Tibial nerve (tissue), 4 donors: Measurements from ENCODE around the gene CUX1. TPM values are rescaled to one million over a fixed set of nuclear protein-coding genes. Genes with fewer than 3 reads are reported as not detected.

Experiments used
- DNase-seq, 2 donors: peaks; one replicate each; pipeline ENCODE4 v3.0.0-alpha.2; 2019; ENCODE audit warnings: low spot score in 2 of 2
- H3K27ac ChIP-seq, 4 donors: fragments of 200-600 bp; sonication (generic) in 3 of 4; one replicate each; pipeline ENCODE4 v1.5.1; 2017 to 2019; ENCODE audit warnings: mild to moderate bottlenecking in 1 of 4
- H3K27me3 ChIP-seq, 2 donors: fragments of 200-600 bp; sonication (generic) in 1 of 2; one replicate each; pipeline versions ENCODE4 v1.5.1 to v1.6.0; 2017 to 2019
- H3K36me3 ChIP-seq, 3 donors: fragments of 200-600 bp; sonication (generic); one replicate each; pipeline ENCODE4 v1.5.1; 2018 to 2019
- H3K4me1 ChIP-seq, 4 donors: fragments of 200-600 bp; sonication (generic) in 3 of 4; one replicate each; pipeline ENCODE4 v1.5.1; 2017 to 2019
- H3K4me3 ChIP-seq, 4 donors: fragments of 200-600 bp; sonication (generic) in 3 of 4; one replicate each; pipeline ENCODE4 v1.5.1; 2017 to 2019; ENCODE audit warnings: mild to moderate bottlenecking in 1 of 4, moderate library complexity in 1 of 4
- H3K9me3 ChIP-seq, 4 donors: fragments of 200-600 bp; sonication (generic) in 3 of 4; one replicate each; pipeline ENCODE4 v1.5.1; 2017 to 2019
- CTCF ChIP-seq, 5 experiments: fragments of 200-600 bp in 3 of 5; fragments of 450-650 bp in 2 of 5; sonication (generic) in 3 of 5; IDR thresholded peaks; one replicate each; pipeline ENCODE4 v1.5.1; 2016 to 2019; ENCODE audit warnings: antibody characterized with exemption in 5 of 5, mild to moderate bottlenecking in 3 of 5, moderate library complexity in 2 of 5
- EP300 ChIP-seq, 2 donors: sonication (generic); formaldehyde crosslinking; IDR thresholded peaks; one replicate each; pipeline ENCODE4 v1.6.1; 2017; ENCODE audit warnings: antibody characterized with exemption in 2 of 2, mild to moderate bottlenecking in 1 of 2
- POLR2A ChIP-seq, 2 donors: fragments of 450-650 bp; IDR thresholded peaks; one replicate each; pipeline ENCODE4 v1.6.1; 2017; ENCODE audit warnings: antibody characterized with exemption in 2 of 2, mild to moderate bottlenecking in 2 of 2, moderate library complexity in 2 of 2
- WGBS, 2 donors: methylation state at CpG; one replicate each; pipeline ENCODE4 v1.1.5; 2018; 5-methylcytosine and 5-hydroxymethylcytosine counted together
- total RNA-seq, 4 donors: library from RNA; depleted of rRNA; stranded (reverse); fragments of >200 nt; gene quantifications; one replicate each; pipeline ENCODE4 v1.1.0, GENCODE V29; 2016

CUX1 gene
- total RNA-seq, 4 donors from 2014 or later = 74.5 to 104 (median 84.3) TPM

DNA sequence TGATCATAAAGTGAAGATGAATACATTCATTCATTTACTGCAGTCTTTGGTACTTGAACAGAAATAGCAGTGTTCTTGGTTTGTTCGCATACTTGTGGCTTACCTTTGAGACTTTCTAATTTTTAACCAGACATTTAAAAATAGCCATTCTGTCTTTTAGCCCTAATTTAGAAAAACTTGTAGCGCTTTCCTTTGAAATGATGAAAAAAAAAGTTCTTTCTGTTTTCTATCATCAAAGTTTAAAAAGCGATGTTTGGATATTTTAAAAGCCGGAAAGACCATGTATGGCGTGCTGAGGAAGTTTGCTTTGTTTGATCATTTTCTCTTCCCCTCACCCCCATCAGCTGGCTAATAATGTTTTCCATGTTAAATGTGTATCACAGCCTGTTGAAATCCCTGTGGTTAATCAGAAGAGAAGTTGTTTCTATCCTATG, 116.3 kb downstream of the CUX1 start:
- no peaks in the 10 kb centered on the region for H3K36me3 ChIP-seq
- H3K27ac ChIP-seq = peak overlapping the region in 2 of 4 donors; percentile 1 to 77
- no peak for DNase-seq
- H3K9me3 ChIP-seq = no peaks in the 10 kb centered on the region
- TF ChIP-seq CTCF (IDR thresholded peaks at IDR 0.05) (no peak), EP300 (IDR thresholded peaks at IDR 0.05) (no peak), POLR2A (IDR thresholded peaks at IDR 0.05) (no peak)
- H3K4me3 ChIP-seq = no peak overlapping the region
- WGBS, 2 donors = 74 to 78% methylated on average over 5 of the region's 5 CpGs
- peaks cover 0 to 47% (median 8%) of the 10 kb centered on the region in 4 donors for H3K4me1 ChIP-seq
- H3K27me3 ChIP-seq = no peaks in the 10 kb centered on the region

DNA sequence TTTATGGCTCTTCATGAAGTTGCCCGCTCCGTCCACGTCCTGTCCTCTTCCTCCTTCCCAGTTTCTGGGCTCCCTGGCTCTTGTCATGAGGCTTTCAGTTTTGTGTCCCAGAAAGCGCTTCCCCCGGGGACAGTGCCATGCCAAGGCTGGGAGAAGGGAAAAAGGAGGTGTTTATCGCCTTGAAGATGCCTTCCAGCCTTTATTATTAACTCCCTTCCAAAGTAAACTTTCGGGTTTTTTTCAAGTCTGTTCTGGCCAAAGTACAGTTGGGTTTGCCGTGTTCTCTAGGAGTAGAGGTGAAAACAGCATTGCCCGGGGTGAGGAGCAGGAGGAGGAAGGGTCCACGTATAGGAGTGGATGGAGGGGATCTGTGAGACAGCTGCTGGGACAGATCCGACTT, 117.2 kb downstream of the CUX1 start:
- no peaks in the 10 kb centered on the region for H3K9me3 ChIP-seq
- WGBS, 2 donors = 58 to 59% methylated on average over 11 of the region's 11 CpGs
- peak overlapping the region in 1 of 4 donors; percentile 2 for H3K4me3 ChIP-seq
- no peaks in the 10 kb centered on the region for H3K27me3 ChIP-seq
- TF ChIP-seq EP300 (IDR thresholded peaks at IDR 0.05) (no peak), POLR2A (IDR thresholded peaks at IDR 0.05) (no peak), CTCF (IDR thresholded peaks at IDR 0.05) (no peak)
- H3K4me1 ChIP-seq = peaks cover 0 to 40% (median 8%) of the 10 kb centered on the region in 4 donors
- peak overlapping the region in 3 of 4 donors; percentile 1 to 77 (median 3) for H3K27ac ChIP-seq
- DNase-seq = no peak
- H3K36me3 ChIP-seq = no peaks in the 10 kb centered on the region

DNA sequence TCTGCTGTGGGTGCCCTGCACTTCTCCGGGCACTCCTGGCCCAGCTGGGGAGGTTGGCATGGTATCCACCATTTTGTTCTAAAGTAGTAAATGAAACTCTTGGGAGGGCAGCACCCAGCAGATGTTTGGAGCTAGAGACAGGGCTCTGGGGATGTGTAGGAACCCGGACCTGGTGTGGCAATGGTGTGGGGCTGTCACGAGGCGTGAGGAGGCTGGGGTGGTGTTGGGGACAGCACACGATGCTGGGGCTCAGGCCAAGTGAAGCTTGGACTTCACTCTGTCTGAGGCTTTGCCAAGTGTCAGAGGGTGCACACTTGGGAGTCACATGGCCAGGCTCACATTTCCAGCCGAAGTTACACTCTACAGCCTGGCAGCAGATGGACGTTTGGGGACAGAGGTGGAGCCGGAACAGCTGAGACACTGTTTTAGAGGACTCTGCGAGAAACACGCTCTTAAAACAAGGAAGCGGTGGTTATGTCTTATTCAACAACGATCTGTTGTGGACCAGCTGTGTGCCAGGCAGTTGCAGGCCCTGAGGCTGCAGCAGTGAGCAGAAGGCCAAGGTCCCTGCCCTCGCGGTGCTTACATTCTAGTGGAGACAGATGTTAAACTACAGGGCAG, 118.2 kb downstream of the CUX1 start:
- WGBS, 2 donors = 59 to 62% methylated on average over 14 of the region's 14 CpGs
- Histone ChIP-seq H3K27me3 (no peaks in the 10 kb centered on the region), H3K27ac (peak overlapping the region in 3 of 4 donors; percentile 1 to 77 (median 60)), H3K4me3 (no peak overlapping the region), H3K9me3 (no peaks in the 10 kb centered on the region), H3K36me3 (no peaks in the 10 kb centered on the region), H3K4me1 (peaks cover 0 to 41% (median 8%) of the 10 kb centered on the region in 4 donors)
- peak in 1 of 2 donors; percentile 55 for TF ChIP-seq EP300 (IDR thresholded peaks at IDR 0.05)
- no peak for TF ChIP-seq POLR2A (IDR thresholded peaks at IDR 0.05)
- peak; percentile 52 to 53 for DNase-seq

DNA sequence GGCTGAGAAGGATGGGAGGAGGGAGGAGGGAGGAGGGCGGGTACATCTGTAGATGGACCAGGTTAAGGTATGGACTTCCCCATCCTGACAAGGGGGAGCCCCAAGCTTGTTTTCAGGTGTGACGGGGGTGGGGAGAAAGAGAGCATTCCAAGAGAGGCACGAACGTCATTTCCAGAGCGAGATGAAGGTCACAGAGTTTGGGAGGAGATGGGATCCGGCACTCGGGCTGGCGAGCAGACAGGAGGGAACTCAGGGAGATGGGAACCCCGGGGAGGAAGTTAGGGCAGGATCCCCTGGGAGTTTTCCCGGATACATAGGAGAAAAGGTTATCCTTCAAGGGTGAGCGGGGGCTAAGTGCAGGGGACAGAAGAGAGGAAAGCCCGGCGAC, 118.8 kb downstream of the CUX1 start:
- H3K27ac ChIP-seq = peak overlapping the region in 2 of 4 donors; percentile 60 to 77
- WGBS, 2 donors = 31 to 45% methylated on average over 13 of the region's 13 CpGs
- peaks cover 0 to 47% (median 8%) of the 10 kb centered on the region in 4 donors for H3K4me1 ChIP-seq

GRCh38 chr7:101936611-101937231, 119.3 kb downstream of the CUX1 start:
- no peaks in the 10 kb centered on the region for H3K27me3 ChIP-seq
- peak overlapping the region in 3 of 4 donors; percentile 4 to 31 (median 9) for H3K4me3 ChIP-seq
- H3K36me3 ChIP-seq = no peaks in the 10 kb centered on the region
- no peaks in the 10 kb centered on the region for H3K9me3 ChIP-seq
- DNase-seq = no peak
- peak overlapping the region in 2 of 4 donors; percentile 60 to 77 for H3K27ac ChIP-seq
- TF ChIP-seq POLR2A (IDR thresholded peaks at IDR 0.05) = no peak
- TF ChIP-seq EP300 (IDR thresholded peaks at IDR 0.05) = no peak
- TF ChIP-seq CTCF (IDR thresholded peaks at IDR 0.05) = no peak
- H3K4me1 ChIP-seq = peaks cover 0 to 52% (median 8%) of the 10 kb centered on the region in 4 donors
- WGBS, 2 donors = 28 to 40% methylated on average over 17 to 18 of the region's 19 CpGs

More for the DNA sequence above, 118.8 kb downstream of the CUX1 start:
- Histone ChIP-seq H3K36me3 (no peaks in the 10 kb centered on the region), H3K9me3 (no peaks in the 10 kb centered on the region), H3K27me3 (no peaks in the 10 kb centered on the region), H3K4me3 (peak overlapping the region in 3 of 4 donors; percentile 4 to 31 (median 9))
- DNase-seq = no peak
- TF ChIP-seq POLR2A (IDR thresholded peaks at IDR 0.05) = no peak
- no peak for TF ChIP-seq EP300 (IDR thresholded peaks at IDR 0.05)
- no peak for TF ChIP-seq CTCF (IDR thresholded peaks at IDR 0.05)
